Spinal cord (tissue), 10 donors: ENCODE data around the gene PRKN. TPM values are rescaled to one million over a fixed set of nuclear protein-coding genes. Genes with fewer than 3 reads are reported as not detected.

Experiments
- DNase-seq, 6 donors: peaks; one replicate each; pipeline versions ENCODE4 v3.0.0 to v3.0.0-alpha.2; 2013 to 2015; ENCODE audit warnings: low spot score in 6 of 6, low read depth in 4 of 6
- H3K27ac ChIP-seq: one replicate; pipeline ENCODE4 v1.5.1; 2013; ENCODE audit warnings: low read depth, low read length, control low read depth
- H3K27me3 ChIP-seq: one replicate; pipeline ENCODE4 v1.6.1; 2013; ENCODE audit warnings: low read length; ENCODE audit not compliant: control insufficient read depth, insufficient read depth
- H3K36me3 ChIP-seq: one replicate; pipeline ENCODE4 v1.6.1; 2013; ENCODE audit warnings: low read length; ENCODE audit not compliant: control insufficient read depth, insufficient read depth
- H3K4me1 ChIP-seq: one replicate; pipeline ENCODE4 v1.6.1; 2013; ENCODE audit warnings: low read length; ENCODE audit not compliant: control insufficient read depth, insufficient read depth
- H3K4me3 ChIP-seq: one replicate; pipeline ENCODE4 v1.5.1; 2013; ENCODE audit warnings: low read depth, low read length, control low read depth
- H3K9me3 ChIP-seq: one replicate; pipeline ENCODE4 v1.6.1; 2013; ENCODE audit warnings: low read length; ENCODE audit not compliant: control insufficient read depth, insufficient read depth
- WGBS: methylation state at CpG from one replicate; pipeline ENCODE4 v1.1.5; 2013; ENCODE audit warnings: missing lambda C conversion rate; ENCODE audit not compliant: insufficient coverage; 5-methylcytosine and 5-hydroxymethylcytosine counted together
- polyA plus RNA-seq, 2 donors: library from polyadenylated mRNA; unstranded; fragments of 120-200 nt; gene quantifications; one replicate each; pipeline ENCODE4 v1.2.1, GENCODE V29; 2013; ENCODE audit not compliant: insufficient read length in 2 of 2
- total RNA-seq, 2 donors: library from RNA; depleted of rRNA in 1 of 2; stranded (reverse); fragments of 120-200 nt in 1 of 2; fragments of >200 nt in 1 of 2; gene quantifications; one replicate each; pipeline versions ENCODE4 v1.2.3 to v1.2.4, GENCODE V29; 2013 to 2014
- donor health status: healthy.

The PRKN gene
- total and polyA plus RNA-seq, 4 donors = 7.4 to 9.5 (median 8.4) TPM

- H3K4me1 ChIP-seq = no peaks in the 10 kb centered on the region
- H3K27ac ChIP-seq = no peak overlapping the region
- H3K9me3 ChIP-seq = no peaks in the 10 kb centered on the region
Observed at GRCh38 chr6:161300823-161301222, 1426.7 kb downstream of the PRKN start.

GRCh38 chr6:161299726-161300125, 1427.8 kb downstream of the PRKN start:
- peak in 1 of 6 donors; percentile 12 for DNase-seq
- Histone ChIP-seq H3K27ac (no peak overlapping the region), H3K27me3 (no peaks in the 10 kb centered on the region), H3K9me3 (no peaks in the 10 kb centered on the region), H3K4me1 (no peaks in the 10 kb centered on the region), H3K36me3 (no peaks in the 10 kb centered on the region), H3K4me3 (no peak overlapping the region)
- 100% methylated on average over 2 of the region's 4 CpGs for WGBS

More at GRCh38 chr6:161300823-161301222, 1426.7 kb downstream of the PRKN start:
- no peak for DNase-seq
- H3K4me3 ChIP-seq = no peak overlapping the region
- H3K27me3 ChIP-seq = no peaks in the 10 kb centered on the region
- H3K36me3 ChIP-seq = no peaks in the 10 kb centered on the region

Other genes starting within 250 kb of the PRKN start
- gene PACRG, start 208 bp upstream of the PRKN start, total RNA-seq = 10 to 100 TPM in 1 of 2 donors, 1 to 10 TPM in 1; 9.5 to 15.4 TPM
- gene PACRG, start 208 bp upstream of the PRKN start, polyA plus RNA-seq = 10 to 100 TPM; 20.2 to 21.2 TPM